ENCODE data around the gene ALDH1A1.

GRCh38 chr9:72911816-72912215 is 41.0 kb downstream of the ALDH1A1 start:
- TF ChIP-seq, protein P1, sequence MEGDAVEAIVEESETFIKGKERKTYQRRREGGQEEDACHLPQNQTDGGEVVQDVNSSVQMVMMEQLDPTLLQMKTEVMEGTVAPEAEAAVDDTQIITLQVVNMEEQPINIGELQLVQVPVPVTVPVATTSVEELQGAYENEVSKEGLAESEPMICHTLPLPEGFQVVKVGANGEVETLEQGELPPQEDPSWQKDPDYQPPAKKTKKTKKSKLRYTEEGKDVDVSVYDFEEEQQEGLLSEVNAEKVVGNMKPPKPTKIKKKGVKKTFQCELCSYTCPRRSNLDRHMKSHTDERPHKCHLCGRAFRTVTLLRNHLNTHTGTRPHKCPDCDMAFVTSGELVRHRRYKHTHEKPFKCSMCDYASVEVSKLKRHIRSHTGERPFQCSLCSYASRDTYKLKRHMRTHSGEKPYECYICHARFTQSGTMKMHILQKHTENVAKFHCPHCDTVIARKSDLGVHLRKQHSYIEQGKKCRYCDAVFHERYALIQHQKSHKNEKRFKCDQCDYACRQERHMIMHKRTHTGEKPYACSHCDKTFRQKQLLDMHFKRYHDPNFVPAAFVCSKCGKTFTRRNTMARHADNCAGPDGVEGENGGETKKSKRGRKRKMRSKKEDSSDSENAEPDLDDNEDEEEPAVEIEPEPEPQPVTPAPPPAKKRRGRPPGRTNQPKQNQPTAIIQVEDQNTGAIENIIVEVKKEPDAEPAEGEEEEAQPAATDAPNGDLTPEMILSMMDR (IDR thresholded peaks at IDR 0.05): no peak
- TF ChIP-seq EZH2 (IDR thresholded peaks at IDR 0.05): no peak

Measured in neural progenitor cell (in vitro differentiated cells).